GM23248 (cell line): ENCODE measurements around the gene PML.

Experiments
- EZH2 ChIP-seq: fragments of 200-600 bp; sonication (generic); IDR thresholded peaks from 2 replicates; pipeline ENCODE4 v1.6.1; 2018; ENCODE audit warnings: antibody characterized with exemption, mild to moderate bottlenecking; ENCODE audit not compliant: insufficient read depth, poor library complexity, severe bottlenecking
- EZH2phosphoT487 ChIP-seq: fragments of 200-600 bp; sonication (generic); IDR thresholded peaks from 2 replicates; pipeline ENCODE4 v1.6.1; 2018; ENCODE audit warnings: antibody characterized with exemption, moderate library complexity, mild to moderate bottlenecking, low read depth; ENCODE audit not compliant: insufficient read depth

- TF ChIP-seq EZH2phosphoT487 (no peak), EZH2 (no peak)
Observed at GRCh38 chr15:74040109-74040850, 45.8 kb downstream of the PML start.
